Breast epithelium (tissue), 4 donors: Measurements from ENCODE around the gene CBFA2T3. TPM values are rescaled to one million over a fixed set of nuclear protein-coding genes. Genes with fewer than 3 reads are reported as not detected.

Experiments
- DNase-seq, 2 donors: peaks; one replicate each; pipeline ENCODE4 v3.0.0-alpha.2; 2019; ENCODE audit warnings: low spot score in 2 of 2
- H3K27ac ChIP-seq, 2 donors: fragments of 200-600 bp; sonication (generic) in 1 of 2; one replicate each; pipeline ENCODE4 v1.5.1; 2016 to 2019; ENCODE audit warnings: mild to moderate bottlenecking in 1 of 2
- H3K27me3 ChIP-seq, 2 donors: fragments of 200-600 bp; sonication (generic) in 1 of 2; one replicate each; pipeline versions ENCODE4 v1.5.1 to v1.6.0; 2017 to 2019; ENCODE audit warnings: control low read depth in 1 of 2, mild to moderate bottlenecking in 1 of 2
- H3K36me3 ChIP-seq: fragments of 200-600 bp; one replicate; pipeline ENCODE4 v1.5.1; 2019
- H3K4me1 ChIP-seq, 2 donors: fragments of 200-600 bp; sonication (generic); one replicate each; pipeline ENCODE4 v1.5.1; 2016 to 2019; ENCODE audit warnings: control low read depth in 1 of 2
- H3K4me3 ChIP-seq, 3 donors: fragments of 200-600 bp; sonication (generic); 1 replicate in 2 of 3; 2 replicates in 1 of 3; pipeline ENCODE4 v1.5.1; 2016 to 2019; ENCODE audit warnings: mild to moderate bottlenecking in 3 of 3, moderate library complexity in 2 of 3
- H3K9me3 ChIP-seq, 2 donors: fragments of 200-600 bp; sonication (generic) in 1 of 2; one replicate each; pipeline ENCODE4 v1.5.1; 2016 to 2019; ENCODE audit warnings: control low read depth in 1 of 2
- POLR2A ChIP-seq: fragments of 450-650 bp; IDR thresholded peaks from one replicate; pipeline ENCODE4 v1.6.1; 2016; ENCODE audit warnings: antibody characterized with exemption, mild to moderate bottlenecking, moderate library complexity
- POLR2AphosphoS5 ChIP-seq, 3 donors: sonication (generic); formaldehyde crosslinking; IDR thresholded peaks; one replicate each; pipeline ENCODE4 v1.6.1; 2017; ENCODE audit warnings: antibody characterized with exemption in 3 of 3
- intact Hi-C: fragments of 100-400 bp; cut with DNase I; formaldehyde crosslinking; loops from one replicate; pipeline ENCODE4 v1.15.1; 2023; ENCODE audit warnings: low total_unique reads
- total RNA-seq, 3 donors: library from RNA; depleted of rRNA; stranded (reverse); fragments of >200 nt; gene quantifications; one replicate each; pipeline ENCODE4 v1.1.0, GENCODE V29; 2016
- TF ChIP-seq, protein P1 (sequence below), 3 donors: fragments of 450-650 bp; IDR thresholded peaks; one replicate each; pipeline ENCODE4 v1.5.1; 2016 to 2017; ENCODE audit warnings: antibody characterized with exemption in 3 of 3, mild to moderate bottlenecking in 3 of 3, moderate library complexity in 3 of 3

Gene CBFA2T3
- total RNA-seq, 3 donors from 2014 or later = 0.64 to 2.3 (median 0.88) TPM

- DNase-seq = no peak
- H3K4me1 ChIP-seq = no peaks in the 10 kb centered on the region
- TF ChIP-seq POLR2A = no peak
- TF ChIP-seq POLR2AphosphoS5 (IDR thresholded peaks at IDR 0.05) = no peak
- H3K9me3 ChIP-seq = no peaks in the 10 kb centered on the region
- H3K27me3 ChIP-seq = peaks cover 0 to 51% of the 10 kb centered on the region in 2 donors
- no peak overlapping the region for H3K4me3 ChIP-seq
- H3K36me3 ChIP-seq = no peaks in the 10 kb centered on the region
- no peak overlapping the region for H3K27ac ChIP-seq
- intact Hi-C loops = no loop called here
Observed at GRCh38 chr16:89014403-89015230, 37.6 kb upstream of the CBFA2T3 start.

GRCh38 chr16:89013692-89014402, 36.8 kb upstream of the CBFA2T3 start:
- no peaks in the 10 kb centered on the region for H3K9me3 ChIP-seq
- TF ChIP-seq POLR2A = no peak
- TF ChIP-seq POLR2AphosphoS5 (IDR thresholded peaks at IDR 0.05) = no peak
- TF ChIP-seq, protein P1, sequence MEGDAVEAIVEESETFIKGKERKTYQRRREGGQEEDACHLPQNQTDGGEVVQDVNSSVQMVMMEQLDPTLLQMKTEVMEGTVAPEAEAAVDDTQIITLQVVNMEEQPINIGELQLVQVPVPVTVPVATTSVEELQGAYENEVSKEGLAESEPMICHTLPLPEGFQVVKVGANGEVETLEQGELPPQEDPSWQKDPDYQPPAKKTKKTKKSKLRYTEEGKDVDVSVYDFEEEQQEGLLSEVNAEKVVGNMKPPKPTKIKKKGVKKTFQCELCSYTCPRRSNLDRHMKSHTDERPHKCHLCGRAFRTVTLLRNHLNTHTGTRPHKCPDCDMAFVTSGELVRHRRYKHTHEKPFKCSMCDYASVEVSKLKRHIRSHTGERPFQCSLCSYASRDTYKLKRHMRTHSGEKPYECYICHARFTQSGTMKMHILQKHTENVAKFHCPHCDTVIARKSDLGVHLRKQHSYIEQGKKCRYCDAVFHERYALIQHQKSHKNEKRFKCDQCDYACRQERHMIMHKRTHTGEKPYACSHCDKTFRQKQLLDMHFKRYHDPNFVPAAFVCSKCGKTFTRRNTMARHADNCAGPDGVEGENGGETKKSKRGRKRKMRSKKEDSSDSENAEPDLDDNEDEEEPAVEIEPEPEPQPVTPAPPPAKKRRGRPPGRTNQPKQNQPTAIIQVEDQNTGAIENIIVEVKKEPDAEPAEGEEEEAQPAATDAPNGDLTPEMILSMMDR (IDR thresholded peaks at IDR 0.05) = no peak
- H3K4me1 ChIP-seq = no peaks in the 10 kb centered on the region
- H3K36me3 ChIP-seq = no peaks in the 10 kb centered on the region
- intact Hi-C loops = no loop called here
- DNase-seq = no peak
- no peak overlapping the region for H3K4me3 ChIP-seq
- no peak overlapping the region for H3K27ac ChIP-seq
- peaks cover 0 to 44% of the 10 kb centered on the region in 2 donors for H3K27me3 ChIP-seq

DNA sequence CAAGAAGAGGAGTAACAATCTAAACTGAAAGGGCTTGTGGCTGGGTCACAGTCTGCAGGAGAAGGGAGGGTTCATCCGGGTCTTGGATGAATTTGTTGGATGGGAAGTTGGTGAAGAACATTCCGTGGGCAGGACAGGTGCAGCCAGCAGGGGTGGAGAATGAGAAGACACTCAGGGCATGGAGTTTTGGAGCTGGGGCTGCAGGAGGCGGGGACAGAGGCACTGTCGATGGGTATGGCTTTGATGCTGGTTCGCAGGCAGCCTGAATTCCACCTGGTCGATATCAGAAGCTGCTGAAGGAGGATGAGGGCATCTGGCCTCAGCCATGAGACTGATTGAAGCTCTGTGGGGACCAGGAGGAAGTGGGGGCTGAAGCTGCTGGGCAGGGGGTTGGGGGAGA, 36.1 kb upstream of the CBFA2T3 start:
- no peaks in the 10 kb centered on the region for H3K4me1 ChIP-seq
- H3K36me3 ChIP-seq = no peaks in the 10 kb centered on the region
- H3K9me3 ChIP-seq = no peaks in the 10 kb centered on the region
- H3K27ac ChIP-seq = no peak overlapping the region
- TF ChIP-seq, protein P1 (IDR thresholded peaks at IDR 0.05) = no peak
- TF ChIP-seq POLR2A (no peak), POLR2AphosphoS5 (IDR thresholded peaks at IDR 0.05) (no peak)
- no peak overlapping the region for H3K4me3 ChIP-seq
- no peak for DNase-seq
- intact Hi-C loops = no loop called here
- H3K27me3 ChIP-seq = peaks cover 0 to 36% of the 10 kb centered on the region in 2 donors

GRCh38 chr16:89012622-89012995, 35.6 kb upstream of the CBFA2T3 start:
- no peak for DNase-seq
- Histone ChIP-seq H3K36me3 (no peaks in the 10 kb centered on the region), H3K9me3 (no peaks in the 10 kb centered on the region), H3K27ac (no peak overlapping the region), H3K4me1 (no peaks in the 10 kb centered on the region), H3K27me3 (peaks cover 0 to 40% of the 10 kb centered on the region in 2 donors), H3K4me3 (no peak overlapping the region)
- intact Hi-C loops = no loop called here
- TF ChIP-seq, protein P1 (IDR thresholded peaks at IDR 0.05) = no peak
- TF ChIP-seq POLR2A (no peak), POLR2AphosphoS5 (IDR thresholded peaks at IDR 0.05) (no peak)

- Histone ChIP-seq H3K36me3 (no peaks in the 10 kb centered on the region), H3K9me3 (no peaks in the 10 kb centered on the region), H3K27me3 (peaks cover 0 to 44% of the 10 kb centered on the region in 2 donors), H3K4me3 (no peak overlapping the region), H3K27ac (no peak overlapping the region), H3K4me1 (no peaks in the 10 kb centered on the region)
- no peak for DNase-seq
- intact Hi-C loops = no loop called here
- TF ChIP-seq POLR2AphosphoS5 (IDR thresholded peaks at IDR 0.05) = no peak
Observed at GRCh38 chr16:89011909-89012621, 35.1 kb upstream of the CBFA2T3 start.
